Activated T-helper 1 cell treated with anti-CD3 and anti-CD28 coated beads, Interleukin-12 subunit alpha, Interleukin-12 subunit beta, Interleukin-2, Interleukin-4 antibody, amounts not matched to agents 30 ng/mL and 10 ng/mL and 1 ng/mL, durations not matched to agents 14 hours and 24 hours and 36 hours (primary cell): ENCODE results near the gene FAM83G. TPM values are rescaled to one million over a fixed set of nuclear protein-coding genes. Genes with fewer than 3 reads are reported as not detected.

ENCODE experiments used
- DNase-seq: peaks from one replicate; pipeline ENCODE4 v3.0.0; 2021; ENCODE audit warnings: low spot score
- H3K27ac Mint-ChIP-seq: one replicate; pipeline ENCODE4 v1.8.0; 2021; ENCODE audit warnings: mild to moderate bottlenecking, mixed read lengths
- H3K27me3 Mint-ChIP-seq: one replicate; pipeline ENCODE4 v1.8.0; 2022; ENCODE audit warnings: mild to moderate bottlenecking, moderate library complexity, mixed read lengths; ENCODE audit not compliant: insufficient read depth
- H3K36me3 Mint-ChIP-seq: one replicate; pipeline ENCODE4 v1.8.0; 2021; ENCODE audit warnings: low read depth, mixed read lengths
- H3K4me1 Mint-ChIP-seq: one replicate; pipeline ENCODE4 v1.8.0; 2021; ENCODE audit warnings: low read depth, mixed read lengths
- H3K4me3 Mint-ChIP-seq: one replicate; pipeline ENCODE4 v1.8.0; 2021; ENCODE audit warnings: mild to moderate bottlenecking, moderate library complexity, mixed read lengths
- H3K9me3 Mint-ChIP-seq: one replicate; pipeline ENCODE4 v1.8.0; 2021; ENCODE audit warnings: mixed read lengths
- intact Hi-C: fragments of 100-400 bp; cut with micrococcal nuclease; formaldehyde crosslinking; loops from one replicate; pipeline ENCODE4 v1.15.1; 2024
- total RNA-seq: library from RNA; stranded (reverse); gene quantifications from 2 replicates; pipeline ENCODE4 v1.2.3, GENCODE V29; 2022

Gene FAM83G
- total RNA-seq, 1 donor from 2014 or later: 13.2 TPM

DNA sequence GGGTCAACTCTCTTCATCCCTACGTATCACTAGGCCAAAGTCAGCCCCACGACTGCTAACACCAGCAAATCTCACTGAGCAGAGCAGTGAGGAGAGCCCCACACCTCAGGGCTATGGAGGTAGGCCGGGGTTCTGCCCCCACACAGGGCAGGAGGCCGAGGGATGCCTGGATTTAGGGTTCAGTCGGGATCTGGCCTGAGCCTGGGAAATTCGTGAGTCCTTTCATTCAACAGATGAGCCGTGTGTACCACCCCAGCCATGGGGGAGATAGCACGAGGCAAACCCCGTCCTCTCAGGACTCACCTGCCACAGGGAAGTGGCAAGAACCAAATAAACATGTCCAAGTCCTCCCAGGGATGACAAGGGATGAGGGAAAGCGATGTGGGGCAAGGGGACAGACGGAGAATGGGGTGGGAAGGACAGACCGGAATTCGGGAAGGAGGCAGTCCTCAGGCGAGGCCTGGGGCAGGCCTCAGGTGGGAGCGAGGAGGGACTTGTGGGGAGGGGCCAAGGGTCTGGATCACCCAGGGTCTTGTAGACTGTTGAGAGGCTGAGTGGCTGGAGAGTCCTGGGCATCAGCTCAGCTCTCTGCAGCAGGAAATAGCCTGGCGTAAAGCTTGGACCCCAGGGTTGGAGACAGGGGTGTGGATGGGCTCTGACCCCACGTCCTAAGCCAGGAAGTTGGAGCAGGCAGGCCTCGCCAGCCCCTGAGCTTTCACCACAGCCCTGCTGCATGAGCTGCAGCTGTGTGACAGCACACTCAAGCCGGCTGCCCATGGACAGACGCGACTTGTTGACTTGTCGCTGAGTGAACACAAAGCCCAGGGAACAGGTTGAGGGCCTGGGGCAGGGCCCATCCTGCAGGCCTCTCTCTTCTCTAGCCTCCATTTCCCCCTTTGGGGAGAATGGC, 7.9 kb upstream of the FAM83G start:
- Mint-ChIP-seq H3K9me3 (no peaks in the 10 kb centered on the region), H3K27ac (no peak overlapping the region), H3K4me3 (no peak overlapping the region), H3K36me3 (no peaks in the 10 kb centered on the region), H3K4me1 (peaks cover 4% of the 10 kb centered on the region), H3K27me3 (peaks cover 6% of the 10 kb centered on the region)
- DNase-seq: no peak
- intact Hi-C loops: no loop called here

DNA sequence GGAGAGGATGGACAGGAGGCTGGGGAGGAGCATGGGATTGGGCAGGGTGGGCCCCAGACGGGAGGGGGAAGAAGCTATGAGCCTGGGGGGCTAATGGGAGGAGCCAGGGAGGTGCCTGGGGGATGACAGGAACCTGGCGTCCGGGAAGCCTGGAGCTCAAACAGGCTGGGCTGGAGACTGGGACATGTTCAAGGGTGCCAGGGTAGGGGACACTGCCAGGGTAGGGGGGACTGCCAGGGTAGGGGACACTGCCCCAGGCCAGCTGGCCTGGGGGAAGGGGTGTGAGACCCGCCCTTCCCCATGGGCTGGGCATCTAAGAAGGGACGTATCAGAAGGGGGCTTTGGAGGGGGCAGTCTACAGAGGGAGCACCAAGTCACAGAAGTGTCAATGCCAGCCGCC, 7.0 kb upstream of the FAM83G start:
- DNase-seq: no peak
- H3K4me3 Mint-ChIP-seq: no peak overlapping the region

GRCh38 chr17:19010729-19011505, 6.4 kb upstream of the FAM83G start:
- H3K27me3 Mint-ChIP-seq: peaks cover 10% of the 10 kb centered on the region
- H3K27ac Mint-ChIP-seq: no peak overlapping the region
- H3K36me3 Mint-ChIP-seq: no peaks in the 10 kb centered on the region
- intact Hi-C loops: no loop called here
- H3K4me3 Mint-ChIP-seq: no peak overlapping the region
- DNase-seq: no peak
- peaks cover 5% of the 10 kb centered on the region for H3K4me1 Mint-ChIP-seq
- no peaks in the 10 kb centered on the region for H3K9me3 Mint-ChIP-seq

More for the DNA sequence above, 7.0 kb upstream of the FAM83G start:
- Mint-ChIP-seq H3K4me1 (peaks cover 5% of the 10 kb centered on the region), H3K9me3 (no peaks in the 10 kb centered on the region), H3K27me3 (peaks cover 10% of the 10 kb centered on the region), H3K36me3 (no peaks in the 10 kb centered on the region), H3K27ac (no peak overlapping the region)
- intact Hi-C loops: no loop called here

- H3K4me1 Mint-ChIP-seq: peaks cover 5% of the 10 kb centered on the region
- H3K36me3 Mint-ChIP-seq: no peaks in the 10 kb centered on the region
- H3K27ac Mint-ChIP-seq: no peak overlapping the region
- no peak for DNase-seq
- intact Hi-C loops: no loop called here
- H3K27me3 Mint-ChIP-seq: peaks cover 10% of the 10 kb centered on the region
- H3K9me3 Mint-ChIP-seq: no peaks in the 10 kb centered on the region
- H3K4me3 Mint-ChIP-seq: no peak overlapping the region
Observed at GRCh38 chr17:19009970-19010369, 5.4 kb upstream of the FAM83G start.

GRCh38 chr17:19006698-19007097, 2.1 kb upstream of the FAM83G start:
- H3K4me3 Mint-ChIP-seq: no peak overlapping the region
- peaks cover 9% of the 10 kb centered on the region for H3K27me3 Mint-ChIP-seq
- DNase-seq: no peak
- intact Hi-C loops: no loop called here
- H3K36me3 Mint-ChIP-seq: no peaks in the 10 kb centered on the region
- H3K27ac Mint-ChIP-seq: no peak overlapping the region
- no peaks in the 10 kb centered on the region for H3K9me3 Mint-ChIP-seq
- peaks cover 22% of the 10 kb centered on the region for H3K4me1 Mint-ChIP-seq

DNA sequence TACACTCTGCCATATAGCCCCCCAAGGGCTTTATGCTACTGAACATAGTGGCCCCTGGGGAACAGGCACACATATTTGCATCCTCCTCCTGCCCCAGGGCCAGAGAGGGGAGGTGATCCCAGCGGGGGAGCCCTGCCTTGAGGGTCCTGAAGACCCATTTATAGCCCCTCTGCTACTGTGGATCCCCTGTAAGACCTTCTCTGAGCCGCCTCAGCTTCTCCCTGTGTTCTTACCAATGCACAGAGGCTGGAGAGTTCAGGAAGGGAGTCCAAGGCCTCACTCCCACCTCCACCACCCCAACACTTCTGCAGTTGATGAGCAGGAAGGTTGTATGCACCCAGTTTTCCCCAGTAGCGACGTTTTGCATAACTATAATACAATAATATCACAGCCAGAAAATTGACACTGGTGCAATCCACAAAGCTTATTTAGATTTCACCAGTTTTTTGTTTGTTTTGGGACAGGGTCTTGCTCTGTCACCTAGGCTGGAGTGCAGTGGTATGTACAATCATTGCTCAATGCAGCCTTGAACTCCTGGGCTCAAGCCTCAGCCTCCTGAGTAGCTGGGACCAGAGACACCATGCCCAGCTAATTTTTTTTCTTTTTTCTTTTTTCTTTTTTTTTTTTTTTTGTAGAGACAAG, 1.3 kb upstream of the FAM83G start:
- intact Hi-C loops: no loop called here
- peaks cover 3% of the 10 kb centered on the region for H3K36me3 Mint-ChIP-seq
- no peak overlapping the region for H3K27ac Mint-ChIP-seq
- no peak for DNase-seq
- H3K4me3 Mint-ChIP-seq: peak overlapping the region; percentile 37
- H3K27me3 Mint-ChIP-seq: peaks cover 9% of the 10 kb centered on the region
- H3K9me3 Mint-ChIP-seq: no peaks in the 10 kb centered on the region
- H3K4me1 Mint-ChIP-seq: peaks cover 22% of the 10 kb centered on the region

GRCh38 chr17:19005137-19005773, 691 bp upstream of the FAM83G start:
- Mint-ChIP-seq H3K27me3 (peaks cover 9% of the 10 kb centered on the region), H3K9me3 (no peaks in the 10 kb centered on the region), H3K36me3 (peaks cover 6% of the 10 kb centered on the region), H3K27ac (peak overlapping the region; percentile 55), H3K4me1 (peaks cover 22% of the 10 kb centered on the region), H3K4me3 (peak overlapping the region; percentile 61)
- intact Hi-C loops: no loop called here
- no peak for DNase-seq

DNA sequence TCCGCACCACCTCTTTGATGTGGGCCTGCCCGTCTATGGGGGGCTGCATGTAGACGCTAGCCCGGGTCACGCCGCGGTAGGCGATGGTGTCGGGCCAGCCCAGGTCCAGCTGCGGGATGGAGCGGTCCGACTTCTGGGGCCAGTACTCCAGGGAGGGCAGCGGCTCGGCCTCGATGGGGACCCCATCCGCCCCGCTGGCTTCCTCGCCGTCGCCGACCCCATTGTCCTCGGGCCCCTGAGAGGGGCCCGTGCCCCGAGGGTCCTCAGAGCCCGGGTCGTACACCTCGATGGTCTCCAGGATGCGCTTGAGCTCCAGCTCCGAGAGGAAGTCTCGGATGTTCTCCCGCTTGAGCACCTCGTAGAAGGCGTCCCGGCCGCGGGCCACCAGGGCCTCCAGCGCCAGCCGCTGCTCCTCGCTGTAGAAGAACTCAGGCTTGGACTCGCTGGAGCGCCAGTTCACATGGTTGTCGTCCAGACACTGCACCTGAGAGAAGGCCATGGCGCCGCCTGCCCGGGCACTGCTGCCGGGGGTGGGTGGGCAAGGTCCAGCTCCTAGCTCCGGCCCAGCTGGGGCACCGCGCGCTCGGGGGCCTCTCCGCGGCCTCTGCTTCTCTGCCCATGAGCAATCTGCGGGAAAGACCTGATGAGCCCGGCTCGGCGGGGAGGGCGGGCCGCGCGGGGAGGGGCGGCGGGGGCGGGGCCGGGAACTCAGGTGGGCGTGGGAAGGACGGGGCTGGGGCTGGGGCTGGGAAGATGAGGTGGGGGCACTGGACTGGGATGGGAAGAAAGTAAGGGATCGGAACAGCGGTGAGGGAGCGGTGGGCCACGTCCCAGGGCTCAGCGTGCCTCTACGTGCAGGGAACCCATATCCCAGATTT, 782 bp downstream of the FAM83G start:
- H3K9me3 Mint-ChIP-seq: no peaks in the 10 kb centered on the region
- peak; percentile 16 for DNase-seq
- peak overlapping the region; percentile 91 for H3K4me3 Mint-ChIP-seq
- H3K4me1 Mint-ChIP-seq: peaks cover 22% of the 10 kb centered on the region
- H3K27ac Mint-ChIP-seq: peak overlapping the region; percentile 84
- intact Hi-C loops: loop anchor here (1.0 to 5.0 kb wide), 3 partner anchors 41 to 143 kb away; no protein-coding TSS in a partner anchor
- peaks cover 9% of the 10 kb centered on the region for H3K27me3 Mint-ChIP-seq
- peaks cover 6% of the 10 kb centered on the region for H3K36me3 Mint-ChIP-seq

DNA sequence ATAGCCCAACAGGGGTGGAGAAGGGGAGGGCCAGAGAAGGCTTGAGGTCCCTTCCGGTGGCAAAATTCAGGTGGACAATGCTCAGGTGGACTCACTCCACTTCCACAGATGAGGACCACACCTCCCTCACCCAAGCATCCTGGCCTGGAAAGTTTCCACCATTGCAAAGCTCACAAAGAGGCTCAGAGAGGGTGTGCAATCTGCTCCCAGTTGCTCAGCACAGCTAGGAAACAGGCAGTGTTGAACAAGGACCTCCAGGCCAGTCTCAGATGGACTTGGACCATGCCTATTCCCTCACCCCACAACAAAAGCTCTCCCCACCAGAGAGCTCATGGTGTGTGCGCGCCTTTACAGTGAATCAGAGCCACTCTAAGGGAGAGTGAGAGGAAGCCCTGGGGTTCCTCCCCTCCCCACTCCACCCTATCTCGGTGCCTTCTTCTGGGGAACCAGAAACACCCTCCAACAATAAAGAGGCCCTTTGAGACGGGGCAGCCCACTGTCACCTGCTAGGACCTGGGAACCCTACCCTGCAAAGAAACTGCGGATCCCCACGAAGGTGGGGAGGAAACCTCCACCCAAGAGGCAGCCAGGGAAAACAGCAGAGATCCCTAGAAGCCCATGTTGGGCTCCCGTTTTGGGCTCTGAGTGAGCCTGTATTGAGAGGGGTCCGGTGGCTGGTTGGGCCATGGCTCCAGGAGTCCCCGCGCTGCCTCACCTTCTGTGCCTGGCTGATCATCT, 1.6 kb downstream of the FAM83G start:
- peak overlapping the region; percentile 29 for H3K27ac Mint-ChIP-seq
- peaks cover 22% of the 10 kb centered on the region for H3K4me1 Mint-ChIP-seq
- intact Hi-C loops: loop anchor here (5.0 kb wide), 1 partner anchor 41 kb away; no protein-coding TSS in a partner anchor
- no peaks in the 10 kb centered on the region for H3K9me3 Mint-ChIP-seq
- H3K27me3 Mint-ChIP-seq: peaks cover 9% of the 10 kb centered on the region
- no peak for DNase-seq
- H3K36me3 Mint-ChIP-seq: peaks cover 6% of the 10 kb centered on the region
- H3K4me3 Mint-ChIP-seq: peak overlapping the region; percentile 91

DNA sequence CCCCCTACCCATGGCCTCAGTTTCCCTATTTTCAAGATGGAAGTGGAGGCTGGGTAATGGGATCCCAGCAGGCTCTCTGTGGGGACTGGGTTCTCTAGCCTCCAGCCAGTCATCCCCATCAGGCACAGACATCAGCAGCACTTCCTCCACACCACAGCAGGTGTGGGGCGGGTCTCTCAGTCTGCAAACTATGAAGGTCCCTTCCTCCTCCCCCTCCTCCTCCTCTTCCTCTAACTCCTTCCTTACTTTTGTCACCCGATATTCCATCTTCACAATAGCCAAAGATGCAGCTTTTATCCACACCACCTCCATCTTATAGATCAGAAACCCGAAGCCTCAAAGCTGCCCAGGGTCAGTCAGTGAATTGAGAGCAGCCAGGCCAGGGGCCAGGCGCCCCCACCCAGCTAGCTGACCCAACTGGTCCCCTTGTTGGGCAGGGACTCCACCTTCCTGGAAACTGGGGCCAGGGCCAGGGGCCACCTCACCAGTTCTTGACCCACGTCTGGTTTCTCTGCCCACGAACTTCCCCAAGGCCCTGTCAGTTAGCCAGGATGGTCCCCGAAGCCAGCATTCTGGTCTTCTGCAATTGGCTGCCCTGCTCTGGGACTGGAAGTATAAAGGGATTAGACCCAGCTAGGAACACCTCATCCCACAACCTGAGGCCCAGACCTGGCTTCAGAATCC, 2.5 kb downstream of the FAM83G start:
- DNase-seq: no peak
- Mint-ChIP-seq H3K36me3 (peaks cover 6% of the 10 kb centered on the region), H3K27ac (peak overlapping the region; percentile 4), H3K4me3 (peak overlapping the region; percentile 17), H3K4me1 (peaks cover 18% of the 10 kb centered on the region), H3K27me3 (peaks cover 2% of the 10 kb centered on the region), H3K9me3 (no peaks in the 10 kb centered on the region)
- intact Hi-C loops: loop anchor here (5.0 kb wide), 1 partner anchor 40 kb away; no protein-coding TSS in a partner anchor
